HG02884 (cell line): ENCODE results near the gene GLCE.

Source experiments
- ATAC-seq: cut with Tn5 transposase; IDR thresholded peaks from one replicate; pipeline ENCODE4 v1.9.1; 2021; ENCODE audit warnings: mild to moderate bottlenecking, moderate library complexity; ENCODE audit not compliant: unreplicated experiment

Gene GLCE

GRCh38 chr15:69314131-69314530 lies 153.7 kb downstream of the GLCE start:
- ATAC-seq, result no peak

GRCh38 chr15:69314736-69315135 lies 154.3 kb downstream of the GLCE start:
- no peak for ATAC-seq

GRCh38 chr15:69315402-69316110 lies 155.1 kb downstream of the GLCE start:
- ATAC-seq, result no peak

GRCh38 chr15:69316291-69316690 lies 155.9 kb downstream of the GLCE start:
- ATAC-seq, result no peak

- no peak for ATAC-seq
Observed at GRCh38 chr15:69317392-69317841, 157.0 kb downstream of the GLCE start.

- no peak for ATAC-seq
Observed at GRCh38 chr15:69318033-69318432, 157.6 kb downstream of the GLCE start.

GRCh38 chr15:69319384-69320375 lies 159.2 kb downstream of the GLCE start:
- no peak for ATAC-seq

- ATAC-seq, result no peak
Observed at GRCh38 chr15:69320977-69321554, 160.6 kb downstream of the GLCE start.
